Ovary (tissue), 3 donors: ENCODE data around the gene SLC17A9.

Source experiments
- CTCF ChIP-seq, 3 donors: fragments of 450-650 bp in 2 of 3; fragments of 200-600 bp in 1 of 3; IDR thresholded peaks; one replicate each; pipeline versions ENCODE4 v1.5.1 to v1.8.0; 2016 to 2022; ENCODE audit warnings: antibody characterized with exemption in 3 of 3, mild to moderate bottlenecking in 1 of 3
- EP300 ChIP-seq: sonication (generic); formaldehyde crosslinking; IDR thresholded peaks from one replicate; pipeline ENCODE4 v1.6.1; 2017; ENCODE audit warnings: antibody characterized with exemption
- POLR2A ChIP-seq: fragments of 450-650 bp; IDR thresholded peaks from one replicate; pipeline ENCODE4 v1.6.1; 2017; ENCODE audit warnings: antibody characterized with exemption, mild to moderate bottlenecking, moderate library complexity
- donor health status: DM: no; HTN: no; CAD: no.

GRCh38 chr20:62945771-62946339 is 6.7 kb upstream of the SLC17A9 start:
- no peak for TF ChIP-seq CTCF (IDR thresholded peaks at IDR 0.05)
- no peak for TF ChIP-seq POLR2A
- no peak for TF ChIP-seq EP300
